Vagina (tissue), 2 donors: ENCODE data around the gene TRO.

Experiments used
- POLR2A ChIP-seq, 2 donors: fragments of 450-650 bp; IDR thresholded peaks; one replicate each; pipeline ENCODE4 v1.6.1; 2017; ENCODE audit warnings: antibody characterized with exemption in 2 of 2, mild to moderate bottlenecking in 2 of 2, moderate library complexity in 2 of 2
- TF ChIP-seq, protein P1 (sequence below), 3 experiments: fragments of 450-650 bp in 2 of 3; fragments of 200-600 bp in 1 of 3; sonication (generic) in 1 of 3; IDR thresholded peaks; one replicate each; pipeline ENCODE4 v1.5.1; 2017 to 2019; ENCODE audit warnings: antibody characterized with exemption in 3 of 3, mild to moderate bottlenecking in 2 of 3, moderate library complexity in 2 of 3

DNA sequence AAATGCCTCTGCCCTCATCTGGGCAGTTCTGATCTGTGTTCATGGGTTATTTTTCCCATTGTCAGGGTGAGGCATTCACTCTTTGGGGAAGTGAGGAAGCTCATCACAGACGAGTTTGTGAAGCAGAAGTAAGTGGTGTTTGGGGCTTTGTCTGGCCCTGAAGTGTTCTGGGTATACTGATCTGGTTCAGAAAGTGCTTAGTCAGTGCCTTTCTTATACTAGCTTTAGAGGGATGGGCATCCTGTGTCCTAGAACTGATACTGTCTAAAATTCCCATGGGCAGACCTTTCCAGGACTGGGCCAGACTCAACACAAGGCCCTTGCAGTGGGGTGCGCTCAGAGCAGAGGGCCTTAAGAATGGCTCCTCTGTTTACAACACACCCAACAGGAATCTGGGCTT lies 6.4 kb downstream of the TRO start:
- TF ChIP-seq, protein P1, sequence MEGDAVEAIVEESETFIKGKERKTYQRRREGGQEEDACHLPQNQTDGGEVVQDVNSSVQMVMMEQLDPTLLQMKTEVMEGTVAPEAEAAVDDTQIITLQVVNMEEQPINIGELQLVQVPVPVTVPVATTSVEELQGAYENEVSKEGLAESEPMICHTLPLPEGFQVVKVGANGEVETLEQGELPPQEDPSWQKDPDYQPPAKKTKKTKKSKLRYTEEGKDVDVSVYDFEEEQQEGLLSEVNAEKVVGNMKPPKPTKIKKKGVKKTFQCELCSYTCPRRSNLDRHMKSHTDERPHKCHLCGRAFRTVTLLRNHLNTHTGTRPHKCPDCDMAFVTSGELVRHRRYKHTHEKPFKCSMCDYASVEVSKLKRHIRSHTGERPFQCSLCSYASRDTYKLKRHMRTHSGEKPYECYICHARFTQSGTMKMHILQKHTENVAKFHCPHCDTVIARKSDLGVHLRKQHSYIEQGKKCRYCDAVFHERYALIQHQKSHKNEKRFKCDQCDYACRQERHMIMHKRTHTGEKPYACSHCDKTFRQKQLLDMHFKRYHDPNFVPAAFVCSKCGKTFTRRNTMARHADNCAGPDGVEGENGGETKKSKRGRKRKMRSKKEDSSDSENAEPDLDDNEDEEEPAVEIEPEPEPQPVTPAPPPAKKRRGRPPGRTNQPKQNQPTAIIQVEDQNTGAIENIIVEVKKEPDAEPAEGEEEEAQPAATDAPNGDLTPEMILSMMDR (IDR thresholded peaks at IDR 0.05): no peak
- no peak for TF ChIP-seq POLR2A (IDR thresholded peaks at IDR 0.05)
